MCF 10A (cell line): ENCODE results near the gene TAF3. TPM values are rescaled to one million over a fixed set of nuclear protein-coding genes. Genes with fewer than 3 reads are reported as not detected.

Experiments
- BruUV-seq: library from RNA; stranded (reverse); fragments of 400-500 nt; replicated peaks from 2 replicates; lab custom pipeline; 2021; lab: Mats Ljungman, UMichigan
- CTCF ChIA-PET: fragments of 300-600 bp; sonication (Branson Sonifier 250); formaldehyde crosslinking; extraction: SDS; loops from one replicate; lab custom pipeline; 2021; ENCODE audit warnings: antibody characterized with exemption, inconsistent platforms; lab: Yijun Ruan, JAX
- POLR2A ChIA-PET: fragments of 300-600, 350-650 bp; sonication (Branson Sonifier 250); formaldehyde crosslinking; extraction: SDS; loops from one replicate; lab custom pipeline; 2020; ENCODE audit warnings: antibody characterized with exemption, inconsistent platforms; lab: Yijun Ruan, JAX
- DNase-seq: peaks from one replicate; pipeline ENCODE4 v3.0.0-alpha.2; 2018; ENCODE audit not compliant: unreplicated experiment
- H3K27ac Mint-ChIP-seq: one replicate; pipeline ENCODE4 v1.8.0; 2022; ENCODE audit warnings: mild to moderate bottlenecking, low read depth, mixed read lengths; ENCODE audit not compliant: unreplicated experiment
- H3K27me3 Mint-ChIP-seq: one replicate; pipeline ENCODE4 v1.8.0; 2022; ENCODE audit warnings: mixed read lengths; ENCODE audit not compliant: insufficient read depth, unreplicated experiment
- H3K36me3 Mint-ChIP-seq: one replicate; pipeline ENCODE4 v1.8.0; 2022; ENCODE audit warnings: mild to moderate bottlenecking, moderate library complexity, mixed read lengths; ENCODE audit not compliant: insufficient read depth, unreplicated experiment
- H3K4me1 Mint-ChIP-seq: one replicate; pipeline ENCODE4 v1.8.0; 2022; ENCODE audit warnings: mixed read lengths; ENCODE audit not compliant: insufficient read depth, unreplicated experiment
- H3K4me3 Mint-ChIP-seq: one replicate; pipeline ENCODE4 v1.8.0; 2022; ENCODE audit warnings: mild to moderate bottlenecking, moderate library complexity, mixed read lengths; ENCODE audit not compliant: unreplicated experiment
- H3K9me3 Mint-ChIP-seq: one replicate; pipeline ENCODE4 v1.8.0; 2022; ENCODE audit warnings: mixed read lengths; ENCODE audit not compliant: unreplicated experiment
- intact Hi-C: fragments of 100-400 bp; cut with micrococcal nuclease; formaldehyde crosslinking; loops from 2 replicates; pipeline ENCODE4 v1.14.1; 2022
- total RNA-seq: library from RNA; stranded (reverse); gene quantifications from 2 replicates; pipeline ENCODE4 v1.2.3, GENCODE V29; 2022
- TF ChIP-seq, protein P1 (sequence below): fragments of 200-600 bp; IDR thresholded peaks from one replicate; pipeline ENCODE4 v1.8.0; 2022; ENCODE audit warnings: antibody characterized with exemption, mild to moderate bottlenecking; ENCODE audit not compliant: unreplicated experiment

The TAF3 gene
- total RNA-seq, 1 experiment from 2014 or later: 9.9 TPM

GRCh38 chr10:7861509-7862120 is 43.3 kb downstream of the TAF3 start:
- H3K4me3 Mint-ChIP-seq: no peak overlapping the region
- H3K27ac Mint-ChIP-seq: no peak overlapping the region
- DNase-seq: no peak
- CTCF ChIA-PET: interaction anchor here (0.6 kb wide), 3 partner anchors 394 to 1356 kb away, joined by 3 to 6 read pairs (median 3); no protein-coding TSS in a partner anchor
- TF ChIP-seq, protein P1, sequence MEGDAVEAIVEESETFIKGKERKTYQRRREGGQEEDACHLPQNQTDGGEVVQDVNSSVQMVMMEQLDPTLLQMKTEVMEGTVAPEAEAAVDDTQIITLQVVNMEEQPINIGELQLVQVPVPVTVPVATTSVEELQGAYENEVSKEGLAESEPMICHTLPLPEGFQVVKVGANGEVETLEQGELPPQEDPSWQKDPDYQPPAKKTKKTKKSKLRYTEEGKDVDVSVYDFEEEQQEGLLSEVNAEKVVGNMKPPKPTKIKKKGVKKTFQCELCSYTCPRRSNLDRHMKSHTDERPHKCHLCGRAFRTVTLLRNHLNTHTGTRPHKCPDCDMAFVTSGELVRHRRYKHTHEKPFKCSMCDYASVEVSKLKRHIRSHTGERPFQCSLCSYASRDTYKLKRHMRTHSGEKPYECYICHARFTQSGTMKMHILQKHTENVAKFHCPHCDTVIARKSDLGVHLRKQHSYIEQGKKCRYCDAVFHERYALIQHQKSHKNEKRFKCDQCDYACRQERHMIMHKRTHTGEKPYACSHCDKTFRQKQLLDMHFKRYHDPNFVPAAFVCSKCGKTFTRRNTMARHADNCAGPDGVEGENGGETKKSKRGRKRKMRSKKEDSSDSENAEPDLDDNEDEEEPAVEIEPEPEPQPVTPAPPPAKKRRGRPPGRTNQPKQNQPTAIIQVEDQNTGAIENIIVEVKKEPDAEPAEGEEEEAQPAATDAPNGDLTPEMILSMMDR: no peak
- peaks cover 11% of the 10 kb centered on the region for H3K9me3 Mint-ChIP-seq
- no peaks in the 10 kb centered on the region for H3K36me3 Mint-ChIP-seq
- POLR2A ChIA-PET: interaction anchor here (0.6 kb wide), 1 partner anchor 1177 kb away, joined by 3 read pairs; no protein-coding TSS in a partner anchor
- H3K4me1 Mint-ChIP-seq: no peaks in the 10 kb centered on the region
- no peaks in the 10 kb centered on the region for H3K27me3 Mint-ChIP-seq
- no TSS peak for BruUV-seq
- intact Hi-C loops: no loop called here

DNA sequence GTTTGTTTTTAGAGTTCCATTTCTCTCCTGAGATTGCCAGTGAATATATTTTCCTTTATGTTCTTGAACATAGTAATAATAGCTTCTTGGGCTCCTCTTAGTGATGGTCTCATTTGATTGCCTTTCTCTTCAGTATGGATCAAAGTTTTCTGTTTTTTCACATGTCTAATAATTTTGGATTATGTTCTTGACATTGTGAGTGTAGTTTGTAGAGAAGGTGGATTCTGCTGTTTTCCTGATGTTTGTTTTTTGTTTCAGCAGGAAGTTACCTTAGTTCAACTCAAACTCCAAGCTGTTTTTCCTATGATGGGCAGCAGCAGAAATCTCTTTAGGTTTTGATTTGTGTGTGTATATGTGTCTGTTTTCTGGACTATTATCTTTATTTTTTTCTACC is 43.8 kb downstream of the TAF3 start:
- Mint-ChIP-seq H3K27ac (no peak overlapping the region), H3K9me3 (peaks cover 11% of the 10 kb centered on the region), H3K27me3 (no peaks in the 10 kb centered on the region), H3K36me3 (no peaks in the 10 kb centered on the region), H3K4me3 (no peak overlapping the region), H3K4me1 (no peaks in the 10 kb centered on the region)
- intact Hi-C loops: no loop called here
- ChIA-PET POLR2A (no interaction called here), CTCF (interaction anchor here (0.6 kb wide), 2 partner anchors 893 to 1356 kb away, joined by 3 to 6 read pairs; no protein-coding TSS in a partner anchor)
- TF ChIP-seq, protein P1: no peak
- no peak for DNase-seq
- no TSS peak for BruUV-seq

DNA sequence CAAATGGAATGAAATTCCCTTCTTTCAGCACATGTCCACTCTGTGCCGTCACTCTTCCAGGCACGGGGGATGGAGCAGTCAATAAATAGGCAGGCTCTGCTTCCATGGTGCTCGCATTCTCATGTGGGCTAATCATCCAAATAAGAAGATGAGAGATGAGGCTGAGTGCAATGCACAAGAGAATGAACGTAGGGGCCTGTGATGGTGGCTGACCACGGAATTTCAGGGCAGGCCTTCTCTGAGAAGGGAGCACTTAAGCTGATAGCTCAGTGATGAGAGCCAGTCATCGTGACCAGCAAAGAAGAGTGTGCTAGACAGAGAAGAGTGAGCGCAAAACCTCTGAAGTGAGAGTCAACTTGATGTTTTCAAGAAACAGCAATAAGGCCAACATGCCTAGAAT is 47.9 kb downstream of the TAF3 start:
- no peak for DNase-seq
- Mint-ChIP-seq H3K9me3 (peaks cover 11% of the 10 kb centered on the region), H3K36me3 (no peaks in the 10 kb centered on the region), H3K27me3 (no peaks in the 10 kb centered on the region), H3K27ac (no peak overlapping the region), H3K4me1 (no peaks in the 10 kb centered on the region), H3K4me3 (no peak overlapping the region)
- intact Hi-C loops: no loop called here
- no TSS peak for BruUV-seq
- CTCF ChIA-PET: interaction anchor here (0.6 kb wide), 1 partner anchor 131 kb away, joined by 3 read pairs; no protein-coding TSS in a partner anchor
- TF ChIP-seq, protein P1: no peak
- POLR2A ChIA-PET: no interaction called here

- DNase-seq: peak; percentile 47
- TF ChIP-seq, protein P1: peak; percentile 33
- intact Hi-C loops: loop anchor here (1.0 to 5.0 kb wide), 7 partner anchors 181 to 1429 kb away; no protein-coding TSS in a partner anchor
- H3K27ac Mint-ChIP-seq: no peak overlapping the region
- H3K9me3 Mint-ChIP-seq: no peaks in the 10 kb centered on the region
- ChIA-PET POLR2A (no interaction called here), CTCF (interaction anchor here (0.6 kb wide), 1 partner anchor 1417 kb away, joined by 3 read pairs; no protein-coding TSS in a partner anchor)
- no TSS peak for BruUV-seq
- H3K27me3 Mint-ChIP-seq: no peaks in the 10 kb centered on the region
- no peaks in the 10 kb centered on the region for H3K36me3 Mint-ChIP-seq
- H3K4me1 Mint-ChIP-seq: no peaks in the 10 kb centered on the region
- peak overlapping the region; percentile 78 for H3K4me3 Mint-ChIP-seq
Observed at GRCh38 chr10:7872041-7872442, 53.7 kb downstream of the TAF3 start.
